ENCODE data around the gene CSN2. TPM values are rescaled to one million over a fixed set of nuclear protein-coding genes. Genes with fewer than 3 reads are reported as not detected.
"Not testable (repeated sequence)": the region's sequence is repeated elsewhere in the genome, so short reads cannot be mapped to it uniquely, and the experiment has no call there.

Gene CSN2, protein sequence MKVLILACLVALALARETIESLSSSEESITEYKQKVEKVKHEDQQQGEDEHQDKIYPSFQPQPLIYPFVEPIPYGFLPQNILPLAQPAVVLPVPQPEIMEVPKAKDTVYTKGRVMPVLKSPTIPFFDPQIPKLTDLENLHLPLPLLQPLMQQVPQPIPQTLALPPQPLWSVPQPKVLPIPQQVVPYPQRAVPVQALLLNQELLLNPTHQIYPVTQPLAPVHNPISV
- not detected for total RNA-seq
- long read RNA-seq, donor 1: 0 reads
- long read RNA-seq, donor 2: 0 reads

DNA sequence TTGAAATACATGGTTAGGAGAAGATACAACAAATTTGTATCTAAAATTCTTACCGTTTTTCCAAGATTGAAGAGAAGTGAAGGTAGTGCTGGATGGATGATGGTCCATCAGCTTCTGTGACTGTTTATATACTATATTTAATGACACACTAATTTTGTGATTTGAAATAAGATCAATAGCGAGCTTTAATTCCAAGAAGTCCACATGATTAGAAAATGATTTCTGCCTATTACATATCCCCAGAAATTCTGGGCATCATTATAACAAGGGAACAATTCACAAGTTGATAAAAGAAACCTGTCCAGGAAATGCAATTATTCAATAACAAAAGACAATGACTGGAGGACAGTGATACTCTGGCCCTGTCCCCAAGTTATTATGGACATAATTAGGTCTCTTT, at the start of gene CSN2:
CSN2 (minus strand) TSS at position 101 of the 400 bp plus-strand sequence. CDS start 4,733 bp downstream, outside the sequence.
- intact Hi-C loops (cut with DNase I): no loop called here
- no peak for DNase-seq (ENCODE audit: low spot score)

DNA sequence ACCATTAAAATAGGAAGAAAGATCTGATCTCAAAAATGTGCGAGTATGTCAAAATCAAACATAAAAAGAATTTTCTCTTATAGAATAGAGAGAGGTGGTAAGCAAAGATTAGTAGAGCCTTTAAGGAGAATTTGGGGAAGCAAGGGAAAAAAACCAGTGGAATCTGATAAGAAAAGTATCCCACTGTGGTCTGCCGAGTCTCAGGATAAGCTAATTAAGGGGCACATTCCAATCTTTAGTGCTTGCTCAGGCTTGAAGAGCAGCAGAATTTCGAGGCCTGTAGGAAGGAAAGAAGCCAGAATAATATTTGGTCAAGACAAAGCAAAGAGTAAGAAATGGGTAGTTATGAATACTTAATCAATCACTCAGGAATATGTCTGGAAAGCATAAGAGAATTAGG, 43.2 kb upstream of the CSN2 start:
- intact Hi-C loops (cut with DNase I): no loop called here
- DNase-seq (ENCODE audit: low spot score): no peak

DNA sequence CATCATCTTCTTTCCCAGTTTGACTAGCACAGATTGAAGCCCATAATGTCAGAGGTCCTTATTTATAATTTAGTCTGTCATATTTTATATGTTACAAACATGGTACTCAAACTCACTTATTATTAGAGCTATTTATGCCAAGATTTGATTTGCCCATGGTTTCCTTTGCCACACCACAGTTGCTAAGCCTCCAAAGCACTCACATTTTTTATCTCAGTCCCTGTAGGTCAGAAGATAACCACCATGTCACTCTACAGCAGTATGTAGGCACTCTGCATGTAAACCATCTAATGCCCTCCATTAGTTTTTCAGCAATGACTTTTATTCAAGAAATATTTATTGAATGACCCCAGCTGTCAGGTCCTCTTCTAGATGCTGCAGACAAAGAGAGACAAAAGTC, 37.0 kb upstream of the CSN2 start:
- DNase-seq (ENCODE audit: low spot score): no peak
- intact Hi-C loops (cut with DNase I): no loop called here

DNA sequence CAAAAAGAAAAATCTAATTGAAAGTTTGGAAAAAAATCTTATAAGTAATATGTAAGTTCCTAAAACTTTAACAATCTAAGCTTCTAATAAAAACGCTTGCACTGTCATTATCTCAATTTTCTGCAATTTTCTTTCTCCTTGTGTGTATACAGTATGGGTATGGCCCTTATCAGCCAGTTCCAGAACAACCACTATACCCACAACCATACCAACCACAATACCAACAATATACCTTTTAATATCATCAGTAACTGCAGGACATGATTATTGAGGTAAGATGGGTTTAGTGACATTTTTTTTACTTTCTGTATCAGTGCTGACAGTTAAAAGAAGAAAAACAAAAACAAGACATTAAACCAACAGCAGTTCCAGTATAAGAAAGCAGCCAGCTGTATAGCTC, 35.2 kb upstream of the CSN2 start:
- no peak for DNase-seq (ENCODE audit: low spot score)
- intact Hi-C loops (cut with DNase I): no loop called here

DNA sequence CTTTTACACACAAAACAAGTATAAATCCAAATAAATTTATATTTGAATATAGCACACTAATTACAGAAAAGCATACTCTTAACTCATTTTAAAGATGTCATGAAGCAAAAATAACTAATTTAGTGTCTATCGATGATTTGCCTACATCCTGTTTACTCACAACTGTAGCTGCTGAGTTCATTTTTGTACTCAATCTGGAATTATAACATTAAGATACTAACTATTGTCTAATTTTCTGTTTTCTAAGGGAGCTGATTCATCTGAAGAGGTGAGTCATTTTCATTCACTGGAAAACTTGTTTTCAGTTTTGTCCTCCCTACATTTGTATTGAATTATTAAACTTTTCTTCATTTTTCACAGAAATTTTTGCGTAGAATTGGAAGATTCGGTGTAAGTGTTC, 33.9 kb upstream of the CSN2 start:
- DNase-seq (ENCODE audit: low spot score): no peak
- intact Hi-C loops (cut with DNase I): no loop called here

DNA sequence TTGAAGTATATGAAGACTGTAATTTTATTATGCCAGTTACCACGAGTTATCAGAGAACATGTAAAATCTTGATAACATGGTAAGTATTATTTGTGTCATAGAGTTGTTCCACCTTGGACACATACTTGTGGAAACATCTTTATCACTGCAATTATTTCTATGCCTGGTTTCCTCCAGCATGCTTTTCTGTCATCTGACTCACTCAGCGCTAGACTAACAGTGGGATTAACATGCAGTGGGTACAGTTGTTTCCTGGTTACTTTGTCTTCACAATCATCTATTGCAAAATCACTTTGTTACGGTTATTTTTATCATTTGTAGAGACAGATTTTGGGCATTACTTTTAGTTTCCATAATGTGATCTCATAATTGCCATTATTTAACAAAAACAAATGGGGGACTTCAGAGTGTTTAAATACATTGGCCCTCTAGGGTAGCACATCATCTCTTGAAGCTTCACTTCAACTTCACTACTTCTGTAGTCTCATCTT, 30.0 kb upstream of the CSN2 start, which contains the start of gene STATH:
STATH (plus strand) TSS at position 441 of the 491 bp plus-strand sequence. CDS start 2,472 bp downstream, outside the sequence.
- DNase-seq (ENCODE audit: low spot score): no peak
- intact Hi-C loops (cut with DNase I): no loop called here

DNA sequence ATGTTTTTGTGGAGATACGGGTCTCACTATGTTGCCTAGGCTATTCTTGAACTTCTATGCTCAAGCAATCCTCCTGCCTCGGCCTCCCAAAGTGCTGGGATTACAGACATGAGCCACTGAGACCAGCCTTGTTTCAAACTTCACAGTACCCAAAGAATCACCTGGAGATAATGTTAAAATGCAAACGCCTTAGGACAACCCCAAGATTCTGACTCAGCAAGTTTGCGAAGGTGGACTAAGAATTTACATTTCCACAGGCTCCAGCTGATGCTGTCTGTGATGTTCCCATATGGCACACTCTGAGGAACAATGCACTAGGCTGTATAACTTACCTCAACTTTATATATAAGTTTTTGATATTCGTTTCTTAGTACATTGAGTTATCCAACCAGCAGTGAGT, 29.3 kb upstream of the CSN2 start:
- DNase-seq (ENCODE audit: low spot score): no peak
- intact Hi-C loops (cut with DNase I): no loop called here

DNA sequence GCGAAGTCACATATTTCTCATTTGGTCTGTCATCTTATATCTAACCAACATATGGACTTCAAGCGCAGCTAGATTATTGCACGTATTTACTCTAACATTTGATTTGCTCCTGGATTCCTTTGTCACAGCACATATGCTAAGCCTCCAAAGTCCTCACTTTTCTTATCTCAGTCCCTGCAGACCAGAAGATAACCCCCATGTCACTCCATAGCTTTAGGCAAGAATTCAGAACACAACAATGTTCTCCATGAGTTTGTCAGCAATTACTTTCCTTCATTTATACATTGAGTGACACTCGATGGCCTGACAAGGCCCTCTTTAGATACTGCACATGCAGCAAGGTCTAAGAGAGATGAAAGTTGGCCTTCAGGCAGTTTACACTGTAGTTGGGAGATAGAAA, 25.5 kb upstream of the CSN2 start:
- no peak for DNase-seq (ENCODE audit: low spot score)
- intact Hi-C loops (cut with DNase I): no loop called here

DNA sequence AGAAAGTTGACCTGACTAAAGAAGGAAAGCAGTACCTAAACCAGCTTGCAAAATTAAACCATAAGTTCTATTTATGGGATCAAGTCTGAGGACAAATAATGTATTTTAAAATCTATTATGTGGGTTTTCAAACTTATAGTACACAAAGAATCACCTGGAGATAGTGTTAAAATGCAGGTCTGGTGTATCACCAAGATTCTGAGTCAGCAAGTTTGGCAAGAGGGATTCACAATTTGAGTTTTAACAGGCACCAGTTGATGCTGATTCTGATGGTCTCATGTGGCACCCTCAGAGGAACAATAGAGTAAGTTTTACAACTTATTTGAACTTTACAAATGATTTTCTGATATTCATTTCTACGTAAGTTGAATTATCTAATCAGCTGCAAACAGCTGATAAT, 21.1 kb upstream of the CSN2 start:
- no peak for DNase-seq (ENCODE audit: low spot score)
- intact Hi-C loops (cut with DNase I): no loop called here

DNA sequence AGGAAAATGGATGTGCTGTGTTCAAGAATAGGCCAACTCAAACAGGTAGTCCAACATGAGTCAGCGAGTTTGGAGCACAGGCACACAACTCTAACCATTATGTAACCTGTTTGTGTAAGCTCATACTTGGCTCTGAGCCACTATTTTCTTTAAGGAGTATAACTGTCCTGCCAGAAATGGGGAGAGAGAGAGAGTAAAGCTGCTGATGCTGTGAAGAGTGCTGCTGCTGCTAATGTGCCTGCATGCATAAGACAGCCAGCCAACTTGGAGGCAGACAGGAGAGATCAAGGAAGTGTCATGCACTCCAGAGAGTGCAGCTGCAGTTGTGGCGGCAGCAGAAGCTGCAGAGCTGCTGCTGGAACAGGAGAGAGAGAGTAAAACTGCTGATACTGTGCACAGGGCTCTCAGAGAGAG, 18.5 kb upstream of the CSN2 start:
- no peak for DNase-seq (ENCODE audit: low spot score)
- intact Hi-C loops (cut with DNase I): no loop called here

DNA sequence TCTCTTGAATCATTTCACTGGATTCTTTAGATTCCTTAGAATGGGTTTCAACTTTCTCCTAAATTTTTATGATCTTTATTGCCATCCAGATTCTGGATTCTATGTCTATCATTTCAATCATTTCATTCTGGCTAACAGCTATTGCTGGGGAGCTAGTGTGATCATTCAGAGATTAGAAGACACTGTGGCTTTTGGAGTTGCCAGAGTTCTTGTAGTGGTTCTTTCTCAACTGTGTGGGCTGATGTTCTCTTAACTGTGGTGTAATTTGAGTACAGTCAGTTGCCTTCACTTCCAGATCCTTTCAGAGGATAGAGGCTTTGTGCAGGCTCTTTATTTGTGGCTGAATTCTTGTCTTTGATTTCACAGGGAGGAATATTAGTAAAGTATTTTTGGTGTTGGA, 12.1 kb upstream of the CSN2 start:
- no peak for DNase-seq (ENCODE audit: low spot score)
- intact Hi-C loops (cut with DNase I): no loop called here

DNA sequence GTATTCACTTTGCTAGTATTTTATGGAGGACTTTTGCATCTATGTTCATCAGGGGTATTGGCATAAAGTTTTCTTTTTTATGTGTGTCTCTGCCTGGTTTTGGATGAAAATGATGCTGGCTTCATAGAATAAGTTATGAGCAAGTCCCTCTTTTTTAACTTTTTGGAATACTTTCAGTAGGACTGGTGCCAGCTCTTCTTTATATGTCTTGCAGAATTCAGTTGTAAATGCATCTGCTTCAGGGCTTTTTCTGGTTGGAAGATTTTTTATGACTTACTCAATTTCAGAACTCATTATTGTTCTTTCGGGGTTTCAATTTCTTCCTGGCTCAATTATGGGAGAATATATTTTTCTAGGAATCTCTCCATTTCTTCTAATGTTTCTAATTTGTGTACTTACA, 9.1 kb upstream of the CSN2 start:
- DNase-seq (ENCODE audit: low spot score): no peak

DNA sequence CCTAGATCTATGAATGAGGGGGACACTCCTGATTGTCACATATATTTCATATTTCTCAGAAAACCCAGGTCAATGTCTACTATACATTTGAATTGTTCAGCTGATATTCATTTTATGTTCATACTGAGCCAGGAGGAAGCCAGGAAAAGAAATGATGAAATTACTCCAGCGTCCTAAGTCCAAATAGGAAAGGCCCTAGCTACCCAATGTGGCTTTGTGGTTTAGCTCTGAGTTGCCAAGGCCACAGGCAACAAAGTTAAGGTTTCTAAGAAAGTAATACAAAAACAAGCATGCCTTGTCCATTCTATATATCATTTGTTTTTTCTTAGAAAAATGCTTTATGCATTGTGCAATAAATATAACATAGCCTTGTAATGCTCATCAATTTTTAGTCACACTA, 4.5 kb upstream of the CSN2 start:
- no peak for DNase-seq (ENCODE audit: low spot score)
- intact Hi-C loops (cut with DNase I): no loop called here

More for the DNA sequence above, 9.1 kb upstream of the CSN2 start:
- intact Hi-C loops (cut with DNase I): no loop called here

DNA sequence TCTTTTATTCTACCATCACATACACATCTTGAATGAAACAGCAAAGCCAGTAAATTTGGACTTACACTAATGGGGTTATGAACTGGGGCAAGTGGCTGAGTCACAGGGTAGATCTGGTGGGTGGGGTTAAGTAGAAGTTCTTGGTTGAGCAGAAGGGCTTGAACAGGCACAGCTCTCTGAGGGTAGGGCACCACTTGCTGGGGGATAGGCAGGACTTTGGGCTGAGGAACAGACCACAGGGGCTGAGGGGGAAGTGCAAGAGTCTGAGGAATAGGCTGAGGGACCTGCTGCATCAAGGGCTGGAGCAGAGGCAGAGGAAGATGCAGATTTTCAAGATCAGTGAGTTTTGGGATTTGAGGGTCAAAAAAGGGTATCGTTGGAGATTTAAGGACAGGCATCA, 8.3 kb downstream of the CSN2 start:
- no peak for DNase-seq (ENCODE audit: low spot score)
- intact Hi-C loops (cut with DNase I): no loop called here

DNA sequence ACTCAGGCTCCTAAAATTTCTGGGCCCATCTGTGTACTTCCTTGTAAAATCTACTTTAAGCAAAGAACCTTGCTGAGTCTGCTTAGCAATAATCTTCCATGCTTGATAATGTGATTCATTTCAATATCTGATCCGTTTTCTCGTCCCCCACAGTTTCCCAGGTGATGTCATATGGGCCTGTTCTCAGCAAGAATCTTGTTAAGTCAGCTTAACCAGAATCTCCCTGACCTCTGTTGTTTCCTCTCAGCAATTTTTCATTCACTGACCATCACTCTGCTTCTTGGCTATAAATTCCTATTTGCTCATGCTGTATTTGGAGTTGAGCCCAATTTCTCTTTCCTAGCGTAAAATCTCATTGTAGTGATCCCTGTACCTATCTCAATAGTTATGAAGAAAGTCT, 13.9 kb downstream of the CSN2 start:
- intact Hi-C loops (cut with DNase I): no loop called here
- DNase-seq (ENCODE audit: low spot score): no peak

DNA sequence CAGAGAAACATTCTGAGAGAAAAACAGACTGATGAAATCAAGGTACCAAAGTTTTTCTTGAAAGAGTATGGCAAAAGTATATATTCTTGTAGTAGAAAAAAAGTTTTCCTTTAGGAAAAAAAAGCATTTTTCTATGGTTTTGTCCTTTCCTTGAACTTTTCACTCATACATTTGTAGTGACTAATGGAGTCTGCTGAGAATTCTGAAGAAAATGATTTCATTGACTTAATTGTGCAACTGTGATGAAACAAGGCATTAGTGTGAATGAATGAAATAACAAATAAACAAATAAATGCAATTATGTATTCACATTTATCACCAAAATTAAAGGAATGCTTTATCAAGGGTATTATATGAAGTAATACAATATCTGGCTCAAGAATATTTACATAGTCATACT, 29.0 kb downstream of the CSN2 start:
- no peak for DNase-seq (ENCODE audit: low spot score)
- intact Hi-C loops (cut with DNase I): no loop called here

DNA sequence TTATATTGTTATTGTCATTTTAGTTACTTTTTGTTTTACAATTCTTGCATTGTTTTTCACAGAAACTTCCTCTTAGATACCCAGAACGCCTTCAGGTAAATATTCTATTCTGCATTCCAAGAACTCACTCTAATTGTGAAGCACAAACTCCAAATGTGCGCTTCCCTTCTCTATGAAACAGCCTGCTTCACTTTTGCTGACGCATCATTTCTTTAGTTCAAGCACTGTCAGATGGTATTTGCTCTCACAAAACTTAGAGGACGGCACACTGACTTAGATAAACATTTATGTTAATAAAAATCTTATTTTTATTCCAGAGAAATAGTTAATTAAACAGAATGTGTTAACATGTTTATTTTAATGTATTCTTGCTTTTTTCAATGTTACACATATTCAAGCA, 31.4 kb downstream of the CSN2 start:
- no peak for DNase-seq (ENCODE audit: low spot score)
- intact Hi-C loops (cut with DNase I): no loop called here

DNA sequence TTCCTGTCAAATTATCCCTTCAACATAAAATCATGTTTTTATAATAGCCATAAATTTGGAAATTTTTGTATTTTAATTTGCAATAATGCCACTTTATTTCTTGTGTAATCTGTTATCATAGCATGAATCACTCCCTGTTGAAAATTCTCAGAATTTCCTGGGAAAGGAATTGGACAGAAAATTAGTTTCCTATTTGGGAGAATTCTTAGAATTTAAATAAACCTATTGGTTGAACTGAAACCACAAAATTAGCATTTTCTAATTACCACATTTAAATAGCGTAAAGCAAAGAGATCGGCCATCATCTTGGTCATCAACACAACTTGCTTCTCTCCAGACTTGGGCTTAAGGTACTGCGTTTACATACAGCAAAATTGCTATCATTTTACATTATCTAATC, 34.8 kb downstream of the CSN2 start, which contains the start of gene CSN1S1:
CSN1S1 (plus strand) TSS at position 301 of the 400 bp plus-strand sequence. CDS start 1,488 bp downstream, outside the sequence.
- intact Hi-C loops (cut with DNase I): no loop called here
- no peak for DNase-seq (ENCODE audit: low spot score)

DNA sequence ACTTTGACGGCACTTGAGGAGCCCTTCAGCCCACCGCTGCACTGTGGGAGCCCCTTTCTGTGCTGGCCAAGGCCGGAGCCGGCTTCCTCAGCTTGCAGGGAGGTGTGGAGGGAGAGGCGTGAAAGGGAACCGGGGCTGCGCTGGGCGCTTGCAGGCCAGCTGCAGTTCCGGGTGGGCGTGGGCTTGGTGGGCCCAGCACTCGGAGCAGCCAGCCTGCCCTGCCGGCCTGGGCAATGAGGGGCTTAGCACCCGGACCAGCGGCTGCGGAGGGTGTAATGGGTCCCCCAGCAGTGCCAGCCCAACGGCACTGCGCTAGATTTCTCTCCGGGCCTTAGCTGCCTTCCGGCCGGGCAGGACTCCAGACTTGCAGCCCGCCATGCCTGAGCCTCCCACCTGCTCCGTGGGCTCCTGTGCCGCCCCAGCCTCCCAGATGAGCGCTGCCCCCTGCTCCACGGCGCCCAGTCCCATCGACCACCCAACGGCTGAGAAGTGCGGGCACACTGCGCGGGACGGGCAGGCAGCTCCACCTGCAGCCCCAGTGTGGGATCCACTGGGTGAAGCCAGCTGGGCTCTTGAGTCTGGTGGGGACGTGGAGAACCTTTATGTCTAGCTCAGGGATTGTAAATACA, 41.6 kb downstream of the CSN2 start:
- intact Hi-C loops (cut with DNase I); DNase-seq (ENCODE audit: low spot score): not testable (repeated sequence)

DNA sequence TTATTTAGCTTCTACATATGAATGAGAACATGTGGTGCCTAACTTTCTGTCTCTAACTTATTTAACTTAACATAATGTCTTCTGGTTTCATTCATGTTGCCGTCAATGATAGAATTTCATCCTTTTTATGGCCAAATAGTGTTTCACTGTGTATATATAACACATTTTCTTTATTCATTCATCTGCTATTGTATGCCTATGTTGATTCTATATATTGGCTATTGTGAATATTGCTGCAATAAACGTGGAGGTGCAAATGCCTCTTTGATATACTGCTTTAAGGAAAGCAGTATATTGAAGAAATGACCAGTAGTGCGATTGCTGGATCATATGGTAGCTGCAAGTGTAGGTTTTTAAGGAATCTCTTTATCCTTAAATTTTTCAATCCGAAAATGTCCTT, 44.7 kb downstream of the CSN2 start:
- DNase-seq (ENCODE audit: low spot score): no peak
- intact Hi-C loops (cut with DNase I): no loop called here

Data from posterior vena cava (tissue), 2 donors.